Mesenteric fat pad (tissue), 1 donor: ENCODE measurements around the gene APOL3. TPM values are rescaled to one million over a fixed set of nuclear protein-coding genes. Genes with fewer than 3 reads are reported as not detected.
"Not testable (repeated sequence)": the region's sequence is repeated elsewhere in the genome, so short reads cannot be mapped to it uniquely, and the experiment has no call there.

Experiments used
- DNase-seq: peaks from one replicate; pipeline ENCODE4 v3.0.0-alpha.2; 2020; ENCODE audit warnings: low spot score
- total RNA-seq: library from RNA; stranded (reverse); fragmentation: NEBNext Ultra II Directional; extraction: Animal tissue kit (Norgen Biotek cat#: 25700); gene quantifications from one replicate; pipeline ENCODE4 v1.2.1, GENCODE V29; 2021
- donor health status: DM: yes; HTN: yes; CAD: no.

The APOL3 gene
- total RNA-seq, 1 donor from 2014 or later: 66.8 TPM

DNA sequence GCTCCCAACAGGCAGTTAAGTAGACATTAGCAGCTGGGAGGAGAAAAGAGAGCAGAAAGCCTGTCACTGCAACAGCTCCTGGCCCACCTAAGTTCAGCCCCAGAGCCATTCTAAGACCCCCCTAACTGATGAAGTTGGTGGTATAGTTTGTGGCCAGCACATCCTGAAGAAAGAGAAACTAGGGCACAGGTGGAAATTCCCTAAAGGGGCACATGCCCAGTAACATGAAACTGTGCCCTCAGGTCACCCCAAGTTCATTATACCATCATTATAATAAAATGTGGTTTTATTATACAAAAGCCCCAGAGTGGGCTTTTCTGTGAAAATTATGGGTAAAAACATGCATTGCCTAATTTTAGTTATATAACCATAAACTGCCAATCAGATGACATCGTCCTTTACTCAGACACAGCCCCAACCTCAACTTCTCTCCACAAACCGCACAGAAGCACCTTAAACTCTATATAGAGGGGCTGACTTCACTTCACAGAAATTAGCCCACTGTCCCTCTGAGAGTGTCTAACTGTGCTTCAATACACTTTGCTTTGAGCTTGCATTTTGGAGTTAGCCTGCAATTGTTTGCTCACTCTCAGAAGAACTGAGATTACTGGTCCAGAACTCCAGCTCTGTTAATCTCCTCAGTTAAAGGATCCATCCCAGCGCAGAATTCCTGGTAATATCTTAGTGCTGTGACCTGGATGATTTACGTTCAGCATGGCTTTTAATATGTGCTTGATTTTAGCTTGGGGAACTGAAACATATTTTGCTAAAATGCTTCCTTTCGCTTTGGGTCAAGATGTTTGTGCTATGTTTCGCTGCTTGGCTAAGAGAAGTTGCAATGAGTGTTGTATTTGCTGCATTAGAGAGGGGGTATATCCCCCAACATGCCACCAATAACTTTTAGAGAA is 1.8 kb upstream of the APOL3 start:
- DNase-seq: no peak

- not testable (repeated sequence) for DNase-seq
Observed at GRCh38 chr22:36161793-36162126, 1.2 kb upstream of the APOL3 start.

GRCh38 chr22:36156515-36157419 is 3.8 kb downstream of the APOL3 start:
- no peak for DNase-seq

- no peak for DNase-seq
Observed at GRCh38 chr22:36156119-36156514, 4.4 kb downstream of the APOL3 start.

GRCh38 chr22:36155702-36156101 is 4.9 kb downstream of the APOL3 start:
- no peak for DNase-seq

GRCh38 chr22:36154423-36154945 is 6.1 kb downstream of the APOL3 start:
- no peak for DNase-seq

GRCh38 chr22:36153501-36154422 is 6.8 kb downstream of the APOL3 start:
- DNase-seq: no peak

- DNase-seq: not testable (repeated sequence)
Observed at GRCh38 chr22:36152821-36153220, 7.7 kb downstream of the APOL3 start.

- DNase-seq: no peak
Observed at GRCh38 chr22:36152088-36152487, 8.5 kb downstream of the APOL3 start.

- DNase-seq: no peak
Observed at GRCh38 chr22:36151006-36151595, 9.5 kb downstream of the APOL3 start.

GRCh38 chr22:36149441-36149840 is 11.1 kb downstream of the APOL3 start:
- DNase-seq: peak; percentile 33

DNA sequence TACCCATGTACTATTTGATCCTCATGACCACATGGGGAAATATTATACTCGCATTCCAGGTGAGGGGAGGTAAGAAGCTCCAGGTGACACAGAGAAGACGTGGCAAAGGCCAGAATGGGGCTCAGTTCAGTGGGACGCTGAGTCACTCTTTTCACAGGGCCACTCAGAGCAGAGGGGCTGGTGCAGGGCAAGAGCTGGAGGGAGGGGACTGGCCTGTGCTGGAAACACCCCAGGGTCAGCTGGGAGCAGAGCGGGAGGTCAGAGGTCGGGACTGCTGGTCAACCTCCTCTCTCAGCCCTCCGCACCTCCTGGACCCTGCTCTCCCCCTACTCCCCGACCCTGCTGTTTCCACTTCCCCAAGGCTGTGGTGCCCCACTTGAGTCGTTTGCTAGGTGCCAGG is 12.1 kb downstream of the APOL3 start:
- DNase-seq: no peak

DNA sequence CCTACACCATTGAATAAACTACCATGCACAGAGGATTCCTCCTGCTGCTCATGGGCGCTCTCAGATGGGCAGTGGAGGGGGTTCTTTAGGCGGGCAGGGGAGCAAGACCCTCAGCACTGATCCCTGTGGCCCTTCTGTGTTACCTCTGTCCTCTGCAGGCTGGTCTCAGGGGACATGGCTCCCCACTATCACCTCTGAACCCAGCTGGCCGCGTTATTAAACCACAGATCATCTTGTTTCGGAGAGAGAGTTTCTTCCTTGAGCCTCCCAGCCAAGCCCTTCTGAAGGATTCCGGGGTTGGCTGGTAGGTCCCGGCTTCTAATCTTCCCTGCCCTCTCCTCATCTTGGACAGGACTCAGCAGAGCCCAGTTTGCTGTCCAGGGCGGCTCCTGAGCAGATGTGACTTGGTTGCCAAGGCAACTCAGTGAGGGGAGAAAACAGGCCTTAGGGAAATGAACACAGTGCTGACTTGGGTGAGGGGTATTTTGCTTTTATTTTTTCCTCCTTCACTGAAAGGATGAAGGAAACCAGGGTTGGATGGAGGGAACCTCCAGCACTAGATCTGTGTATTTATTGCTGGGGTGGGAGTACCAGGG is 13.3 kb downstream of the APOL3 start:
- DNase-seq: peak; percentile 60

- peak; percentile 39 for DNase-seq
Observed at GRCh38 chr22:36145881-36146280, 14.7 kb downstream of the APOL3 start.

GRCh38 chr22:36144886-36145541 is 15.5 kb downstream of the APOL3 start:
- DNase-seq: peak; percentile 86

DNA sequence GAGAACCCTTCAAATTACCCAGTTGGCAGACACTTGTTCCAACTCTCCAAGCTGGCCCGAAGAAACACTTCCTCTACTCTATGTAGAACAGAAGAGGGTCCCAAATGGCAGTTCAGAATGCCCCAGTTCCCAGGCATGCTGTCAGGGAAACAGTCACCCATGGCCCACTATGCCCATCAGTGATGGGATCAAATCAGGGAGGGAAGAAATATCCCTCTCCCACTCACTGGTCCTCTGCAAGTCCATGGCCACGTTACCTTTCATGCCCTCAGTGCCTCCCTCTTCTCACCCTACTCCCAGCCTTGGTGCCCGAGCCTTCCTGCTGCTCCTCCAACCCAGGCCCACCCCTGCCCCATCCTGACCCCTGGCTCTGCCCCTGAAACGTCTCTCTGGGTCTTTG is 16.6 kb downstream of the APOL3 start:
- peak; percentile 37 for DNase-seq

- peak; percentile 69 for DNase-seq
Observed at GRCh38 chr22:36143066-36143815, 17.3 kb downstream of the APOL3 start.

DNA sequence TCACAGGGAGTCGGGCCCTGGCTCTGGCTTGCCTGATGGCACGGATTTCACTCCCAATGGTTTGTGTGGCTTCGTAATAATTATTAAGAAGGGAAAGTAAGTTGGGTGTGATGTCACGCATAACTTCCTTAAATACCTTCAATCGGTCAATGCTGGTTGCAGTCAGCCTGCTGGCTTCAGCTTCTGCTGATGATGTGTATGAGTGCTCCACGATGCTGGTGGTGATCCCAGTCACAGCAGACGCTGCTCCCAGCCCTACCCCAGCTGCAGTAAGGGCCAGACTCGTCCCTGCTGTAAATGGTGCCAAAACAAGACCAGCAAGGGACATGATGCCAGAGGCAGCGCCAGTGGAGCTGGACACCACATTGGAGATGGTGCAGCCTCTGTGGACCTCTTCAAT is 19.1 kb downstream of the APOL3 start:
- DNase-seq: peak; percentile 41

GRCh38 chr22:36138709-36139108 is 21.8 kb downstream of the APOL3 start:
- not testable (repeated sequence) for DNase-seq
